ENCODE data around the gene NDUFAF5.

- no peak for TF ChIP-seq CTCF (conservative IDR thresholded peaks at IDR 0.05 in 1 of 2, IDR thresholded peaks at IDR 0.05 in 1 of 2; ENCODE audit: extremely low read depth in 1 of 2, insufficient read depth in 1 of 2, low read depth in 1 of 2, low read length in 2 of 2)
- TF ChIP-seq EZH2 (IDR thresholded peaks at IDR 0.05; ENCODE audit: borderline replicate concordance, low read length), result no peak
These were observed 25.9 kb upstream of the NDUFAF5 start for GRCh38 chr20:13758884-13759283.

All from mammary epithelial cell (primary cell).